ENCODE measurements around the gene IL16.
"Not testable (repeated sequence)": the region's sequence is repeated elsewhere in the genome, so short reads cannot be mapped to it uniquely, and the experiment has no call there.

IL16 gene

DNA sequence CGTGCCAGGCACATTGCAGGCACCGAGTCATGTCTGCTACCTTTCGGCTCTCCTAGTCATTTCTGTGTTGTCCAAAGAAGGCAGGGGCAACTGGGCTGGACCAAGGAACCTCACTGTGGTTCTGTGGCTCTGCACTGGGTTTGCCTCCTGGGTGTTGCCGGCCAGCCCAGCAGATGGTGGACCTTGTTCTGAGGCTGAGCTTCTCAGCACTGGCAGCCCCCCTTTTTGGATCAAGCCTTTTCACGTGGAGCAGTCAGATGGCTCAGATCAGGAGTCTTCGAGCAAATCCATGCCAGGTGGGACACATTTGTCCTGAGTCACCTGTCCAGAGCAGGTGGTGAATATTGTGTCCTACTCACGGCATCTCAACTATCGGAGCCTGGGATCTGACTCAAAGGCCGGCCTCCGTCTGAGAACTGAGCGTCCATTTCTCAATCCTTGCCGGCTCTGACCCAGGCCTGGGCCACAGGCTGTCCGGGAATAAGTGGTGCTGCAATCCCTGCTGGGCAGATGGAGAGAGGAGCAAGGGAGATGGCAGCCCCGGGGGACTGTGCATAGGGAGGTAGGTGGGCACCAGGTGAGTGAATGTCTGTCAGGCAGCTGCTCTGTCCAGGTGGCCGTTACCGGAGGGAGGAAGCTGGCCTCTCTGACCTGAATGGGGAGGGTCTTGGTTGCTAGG is at the start of gene IL16:
IL16 (plus strand) TSS at position 304 of the 679 bp plus-strand sequence. CDS start 28,521 bp downstream, outside the sequence.
- no peak for DNase-seq

DNA sequence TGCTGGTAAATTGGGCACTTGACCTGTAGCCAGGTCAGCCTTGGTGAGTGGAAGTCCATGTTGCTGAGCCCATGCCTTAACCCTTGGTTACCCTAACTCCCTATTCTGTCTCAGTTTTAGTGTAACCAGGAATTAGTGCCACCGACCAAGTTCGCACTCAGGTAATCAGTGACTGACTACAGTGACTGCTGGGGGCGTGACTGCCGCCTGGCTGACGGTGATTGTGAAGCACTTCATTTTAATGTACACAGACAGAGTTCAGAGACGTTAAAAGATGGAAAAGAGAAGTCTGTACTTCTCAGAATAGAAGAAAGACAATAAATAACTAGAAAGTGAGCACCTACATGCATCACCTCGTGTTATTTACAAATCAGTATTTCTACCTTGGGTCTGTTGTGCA is 45.3 kb upstream of the IL16 start:
- no peak for DNase-seq

DNA sequence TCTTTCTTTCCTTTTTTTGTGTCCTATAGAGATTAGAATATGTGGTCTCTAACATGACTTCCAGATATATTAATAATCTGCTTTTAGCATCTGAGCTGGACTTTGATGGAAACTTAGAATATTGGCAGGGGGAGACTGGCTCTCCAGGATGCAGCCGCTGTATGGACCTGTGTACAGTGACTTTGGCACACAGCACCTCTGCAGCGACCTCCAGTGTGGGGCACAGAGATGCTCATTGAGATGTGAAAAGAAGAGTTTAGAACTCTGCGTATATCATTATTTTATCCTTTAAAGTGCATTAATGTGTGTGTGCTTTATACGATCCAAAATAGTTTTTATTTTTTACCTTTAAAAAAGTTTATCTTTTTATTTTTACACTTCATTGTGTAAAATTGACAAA is 44.3 kb upstream of the IL16 start:
- DNase-seq: no peak

DNA sequence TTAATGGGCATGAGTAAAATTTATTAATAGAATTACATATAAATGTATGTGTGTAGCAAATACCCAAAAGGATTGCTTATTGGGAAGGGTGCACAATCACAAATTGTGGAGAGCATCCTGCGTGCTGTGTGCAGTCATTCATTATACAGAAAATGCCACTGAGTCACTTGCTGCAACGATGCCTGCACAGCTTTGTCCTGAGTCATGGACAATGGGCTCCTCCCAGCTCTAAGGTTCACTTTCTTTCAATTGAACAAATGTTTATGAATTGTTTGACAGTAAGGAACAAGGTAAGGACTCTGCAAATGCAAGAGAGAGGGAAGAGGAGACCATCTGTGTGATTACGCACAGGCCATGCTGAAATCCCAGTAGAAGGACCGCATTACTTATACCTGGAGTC is 43.9 kb upstream of the IL16 start:
- DNase-seq: no peak

DNA sequence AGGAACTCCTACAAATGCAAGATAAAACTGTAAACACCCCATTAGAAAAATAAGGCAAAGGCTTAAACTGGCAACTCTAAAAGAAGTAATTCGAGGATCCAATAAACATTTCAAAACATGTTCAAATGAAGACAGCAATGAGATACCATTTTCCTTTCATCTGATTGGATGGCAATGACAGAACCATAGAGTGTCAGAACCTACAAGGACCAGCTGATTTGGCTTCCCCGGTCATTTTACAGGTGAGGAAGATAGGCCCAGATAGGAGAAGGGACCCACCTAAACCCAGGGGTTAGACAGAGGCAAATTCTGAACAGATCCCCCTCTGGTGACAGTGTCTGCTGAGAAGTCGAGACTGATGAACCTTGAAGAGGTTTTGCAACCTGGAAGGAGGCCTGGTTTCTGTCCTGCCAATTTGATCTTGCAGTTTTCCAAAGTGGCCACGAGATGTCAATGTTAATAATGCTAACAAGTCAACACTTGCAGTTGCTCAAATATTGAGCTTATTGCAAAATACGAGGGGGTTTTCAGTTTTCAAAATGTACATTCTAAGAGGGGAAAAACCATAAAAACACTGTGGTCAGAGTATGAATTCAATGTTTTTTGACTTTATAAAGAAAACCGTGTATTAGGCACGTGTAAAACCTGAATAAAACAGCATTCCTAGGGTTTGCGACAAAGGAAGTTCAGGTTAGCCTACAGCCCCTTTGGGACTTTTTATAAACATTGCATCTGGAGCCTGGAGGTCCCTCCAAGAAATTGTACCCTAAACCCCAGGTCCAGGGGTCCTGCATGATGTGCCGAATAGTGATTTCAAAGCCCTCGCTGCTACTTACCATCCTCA is 41.1 kb upstream of the IL16 start:
- peak; percentile 57 for DNase-seq

DNA sequence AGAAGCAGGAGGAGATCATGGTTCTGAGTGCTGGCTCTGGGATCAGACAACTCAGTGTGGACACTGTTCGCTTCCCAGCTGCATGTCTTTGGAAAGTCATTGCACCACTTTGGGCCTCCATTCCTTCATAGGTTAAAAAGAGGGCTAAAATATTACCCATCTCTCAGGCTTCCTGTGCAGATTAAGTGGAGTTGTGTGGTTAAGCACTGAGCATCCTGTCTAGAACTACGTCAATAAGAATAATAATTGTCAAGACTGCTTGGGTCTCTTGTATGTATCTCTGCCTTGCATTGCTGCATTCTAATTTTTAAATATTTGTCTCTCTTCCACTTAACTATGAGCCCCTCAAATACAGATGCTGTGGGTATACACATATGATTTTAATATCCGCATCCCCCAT is 40.4 kb upstream of the IL16 start:
- DNase-seq: no peak

DNA sequence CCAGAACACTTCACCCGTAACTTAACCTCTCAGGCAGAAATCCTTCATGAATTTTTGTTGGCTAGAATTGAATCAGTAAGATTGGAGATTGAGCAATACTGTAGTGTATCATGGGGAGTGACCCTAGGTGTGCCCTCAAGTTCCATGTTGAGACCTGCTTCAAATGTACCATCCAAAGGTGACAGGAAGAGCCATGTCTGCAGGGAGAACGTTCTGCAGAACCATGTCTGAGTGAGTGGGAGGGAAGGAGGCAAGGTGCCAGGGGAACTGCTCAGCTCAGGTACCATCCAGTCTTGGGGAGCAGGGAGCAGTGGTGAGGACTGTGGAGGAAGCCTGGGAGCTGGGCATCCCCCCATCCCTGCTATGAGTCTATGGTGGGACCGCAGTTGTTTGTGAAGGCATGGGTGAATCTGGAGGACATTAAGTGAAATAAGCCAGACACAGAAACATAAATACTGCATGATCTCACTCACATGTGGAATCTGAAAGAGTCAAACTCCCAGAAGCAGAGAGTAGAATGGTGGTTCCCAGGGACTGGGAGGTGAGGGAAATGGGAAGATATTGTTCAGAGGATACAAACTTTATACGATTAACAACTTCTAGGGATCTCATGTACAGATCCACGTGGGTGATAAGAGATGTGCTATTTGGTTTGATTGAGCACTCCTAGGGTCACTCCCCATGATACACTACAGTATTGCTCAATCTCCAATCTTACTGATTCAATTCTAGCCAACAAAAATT is 39.3 kb upstream of the IL16 start:
- no peak for DNase-seq

DNA sequence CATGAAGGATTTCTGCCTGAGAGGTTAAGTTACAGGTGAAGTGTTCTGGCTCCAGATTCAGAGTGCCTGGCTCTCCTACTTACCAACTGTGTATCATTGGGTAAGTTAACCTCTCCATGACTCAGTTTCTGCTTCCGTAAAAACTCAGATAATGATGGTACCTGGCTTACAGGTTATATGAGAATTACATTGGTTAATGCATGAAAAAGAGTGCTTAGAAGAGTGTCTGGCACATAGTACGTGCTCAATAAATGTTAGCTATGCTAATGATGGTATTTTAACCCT is 38.8 kb upstream of the IL16 start:
- no peak for DNase-seq

DNA sequence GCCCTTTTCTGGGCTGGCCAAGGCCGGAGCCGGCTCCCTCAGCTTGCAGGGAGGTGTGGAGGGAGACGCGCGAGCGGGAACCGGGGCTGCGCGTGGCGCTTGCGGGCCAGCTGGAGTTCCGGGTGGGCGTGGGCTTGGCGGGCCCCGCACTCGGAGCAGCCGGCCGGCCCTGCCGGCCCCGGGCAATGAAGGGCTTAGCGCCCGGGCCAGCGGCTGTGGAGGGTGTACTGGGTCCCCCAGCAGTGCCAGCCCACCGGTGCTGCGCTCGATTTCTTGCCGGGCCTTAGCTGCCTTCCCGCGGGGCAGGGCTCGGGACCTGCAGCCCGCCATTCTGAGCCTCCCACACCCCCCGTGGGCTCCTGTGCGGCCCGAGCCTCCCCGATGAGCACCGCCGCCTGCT is 38.1 kb upstream of the IL16 start:
- not testable (repeated sequence) for DNase-seq

DNA sequence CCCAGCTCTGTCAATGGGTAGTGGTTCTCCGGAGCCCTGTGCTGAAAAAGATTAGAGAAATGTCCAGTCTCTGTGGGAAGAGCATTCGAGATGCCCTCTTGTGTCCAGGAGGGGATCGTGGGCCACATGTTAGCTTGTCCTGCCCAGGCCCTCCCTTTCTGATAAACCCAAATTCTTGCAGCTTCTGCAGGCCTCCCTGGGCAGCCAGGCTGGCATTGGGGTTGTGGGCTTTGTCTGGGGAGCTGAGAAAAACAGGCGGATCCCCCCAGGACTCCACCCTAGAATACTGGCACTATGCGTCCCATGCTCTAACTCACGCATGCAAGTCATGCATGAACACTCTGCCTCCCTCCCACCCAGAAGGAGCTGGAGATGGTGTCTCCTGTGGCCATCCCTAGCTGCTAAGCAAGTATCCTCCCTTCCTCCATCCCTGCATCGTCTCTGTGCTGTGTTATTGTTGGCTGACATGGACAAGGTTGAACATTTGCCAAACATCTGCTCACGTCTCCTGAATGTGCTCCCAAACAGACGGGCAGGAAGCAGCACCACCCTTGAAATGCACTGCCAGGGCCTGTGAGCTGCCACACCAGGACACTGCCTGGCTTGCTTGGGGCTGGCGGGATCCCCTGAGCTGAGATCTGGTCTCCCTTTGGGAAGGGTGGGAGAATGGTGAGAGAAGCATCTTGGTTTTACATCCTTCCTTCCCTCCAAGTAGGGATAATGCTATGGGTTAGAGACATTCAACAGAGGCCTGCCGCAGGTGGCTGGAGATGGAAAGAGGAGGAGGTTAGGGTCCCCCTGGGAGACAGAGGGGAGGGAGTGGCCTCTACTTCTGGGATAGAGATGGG is 36.1 kb upstream of the IL16 start:
- peak; percentile 55 for DNase-seq

DNA sequence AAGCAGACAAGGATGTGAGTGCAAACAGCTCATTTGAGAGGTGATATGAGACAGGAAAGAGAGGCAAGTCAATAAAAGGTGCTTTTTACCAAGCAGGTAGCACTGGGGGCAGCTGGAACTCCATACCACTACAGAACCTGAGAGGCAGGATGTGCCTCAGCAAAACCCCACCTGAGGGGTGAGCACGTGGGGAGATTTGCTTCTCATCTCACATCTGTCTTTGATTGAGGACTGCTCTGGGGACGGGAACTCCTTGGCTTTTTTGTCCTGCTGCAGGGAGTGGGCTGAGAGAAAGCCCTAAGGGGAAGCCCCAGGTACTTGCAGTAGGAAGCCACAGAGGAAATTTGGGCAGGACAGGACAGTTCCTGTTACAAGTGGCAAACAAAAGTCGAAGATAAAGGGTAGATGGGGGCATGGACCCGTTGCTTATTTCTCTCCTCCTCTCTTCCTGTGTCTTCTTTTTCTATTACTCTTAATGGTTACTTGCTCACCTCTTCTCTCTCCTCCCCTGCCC is 35.5 kb upstream of the IL16 start:
- no peak for DNase-seq

DNA sequence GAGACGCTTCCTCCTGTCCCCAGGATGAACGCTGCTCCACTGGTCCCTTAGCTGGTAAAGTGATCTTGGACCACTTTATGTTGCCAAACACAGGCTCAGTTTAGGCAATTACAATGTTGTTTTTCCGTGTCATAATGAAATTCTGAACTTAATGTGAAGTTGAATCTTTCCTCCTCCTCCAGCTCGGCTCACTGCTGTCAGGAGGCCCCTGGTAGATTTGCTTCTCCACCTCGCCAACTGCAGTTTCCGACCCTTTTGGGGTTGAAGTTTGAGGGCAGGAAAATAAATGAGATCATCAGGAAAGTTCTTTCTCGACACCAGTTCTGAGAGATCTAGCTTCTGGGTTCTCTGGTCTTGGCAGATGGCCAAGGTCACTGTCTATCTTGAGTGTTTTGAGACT is 34.8 kb upstream of the IL16 start:
- DNase-seq: no peak

DNA sequence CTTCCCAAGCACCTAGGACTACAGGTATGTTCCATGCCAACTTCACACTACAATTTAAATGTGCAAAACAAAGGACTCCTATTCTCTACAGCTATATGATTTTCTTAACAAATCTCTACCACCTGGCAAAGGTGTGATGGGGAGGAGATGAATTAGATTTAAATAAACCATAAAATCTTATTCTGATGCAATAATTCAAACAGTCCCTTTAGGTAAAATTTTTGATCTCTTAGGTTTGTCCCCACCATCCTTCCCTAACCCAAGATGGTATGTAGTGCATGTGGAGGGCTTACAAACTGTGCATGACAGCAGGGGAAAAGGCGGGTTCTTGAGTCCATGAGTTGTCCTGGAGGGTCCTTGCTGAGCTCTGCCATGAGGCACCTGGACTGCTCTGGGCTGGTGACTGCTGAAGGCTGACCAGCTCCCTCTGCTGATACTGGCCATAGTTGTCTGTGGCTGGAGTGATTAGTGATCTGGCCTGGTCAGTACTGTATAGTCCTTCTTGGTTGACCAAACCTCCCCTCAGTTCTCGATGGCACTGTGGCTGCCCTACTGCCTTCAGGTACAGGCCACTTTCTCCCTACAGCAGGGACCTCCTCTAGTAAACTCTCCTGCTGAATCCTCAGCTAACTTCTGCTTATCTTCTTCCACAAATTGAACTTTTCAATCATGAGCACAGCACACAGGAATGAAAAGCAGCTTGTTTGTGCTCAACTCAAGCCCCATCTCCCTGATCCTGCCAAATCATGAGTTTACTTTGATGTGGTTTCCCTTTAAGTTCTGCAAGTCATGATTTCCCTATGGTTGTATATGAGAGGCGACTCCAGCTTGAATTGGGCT is 32.5 kb upstream of the IL16 start:
- peak; percentile 48 for DNase-seq

DNA sequence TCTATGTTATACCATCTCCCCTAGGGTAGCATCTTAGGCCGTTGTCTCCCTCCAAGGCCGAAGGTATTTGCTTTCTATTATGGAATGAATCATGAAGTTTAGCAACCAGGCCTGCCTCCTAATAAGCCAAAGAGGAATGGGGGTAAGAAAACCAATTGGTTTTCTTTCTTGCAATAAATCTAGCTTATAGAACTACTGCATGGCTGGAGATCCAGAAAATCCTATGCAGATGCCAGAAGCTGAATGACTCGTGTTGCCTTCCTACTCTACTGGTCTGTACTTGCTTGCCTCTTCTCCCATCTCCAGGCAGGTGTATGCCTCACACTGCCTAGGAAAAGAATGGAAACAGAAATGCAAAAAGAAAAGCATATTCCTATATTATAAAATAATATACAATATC is 31.1 kb upstream of the IL16 start:
- no peak for DNase-seq

DNA sequence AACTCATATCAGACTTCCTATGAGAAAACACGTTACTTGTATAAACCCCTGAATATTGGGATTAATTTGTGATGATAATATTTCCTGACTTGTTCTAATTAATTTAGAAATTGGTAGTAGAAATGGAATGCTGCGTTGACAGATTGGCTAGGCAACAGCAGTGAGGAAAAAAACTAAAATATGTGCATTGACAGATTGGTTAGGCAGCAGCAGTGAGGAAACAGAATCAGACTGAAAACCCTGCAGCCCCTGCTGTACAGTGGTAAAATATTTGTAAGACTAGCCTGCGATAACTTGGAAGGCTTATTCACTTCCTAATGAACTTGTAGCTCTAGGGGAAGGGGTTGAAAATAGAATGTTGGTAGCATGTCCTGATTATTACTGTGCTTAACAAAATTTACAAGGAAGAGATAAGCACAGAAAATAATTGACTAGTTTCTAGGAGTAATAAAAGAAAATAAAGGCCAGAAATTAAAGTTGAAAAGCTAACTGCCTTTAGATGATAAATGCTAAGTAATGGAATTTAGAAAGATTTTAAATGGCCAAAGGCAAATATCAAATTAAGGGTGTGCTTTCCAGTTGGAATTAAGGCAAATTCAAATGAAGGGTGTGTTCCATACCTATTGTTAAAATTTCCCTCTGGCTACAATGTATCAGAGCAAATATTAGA is 29.9 kb upstream of the IL16 start:
- DNase-seq: no peak

DNA sequence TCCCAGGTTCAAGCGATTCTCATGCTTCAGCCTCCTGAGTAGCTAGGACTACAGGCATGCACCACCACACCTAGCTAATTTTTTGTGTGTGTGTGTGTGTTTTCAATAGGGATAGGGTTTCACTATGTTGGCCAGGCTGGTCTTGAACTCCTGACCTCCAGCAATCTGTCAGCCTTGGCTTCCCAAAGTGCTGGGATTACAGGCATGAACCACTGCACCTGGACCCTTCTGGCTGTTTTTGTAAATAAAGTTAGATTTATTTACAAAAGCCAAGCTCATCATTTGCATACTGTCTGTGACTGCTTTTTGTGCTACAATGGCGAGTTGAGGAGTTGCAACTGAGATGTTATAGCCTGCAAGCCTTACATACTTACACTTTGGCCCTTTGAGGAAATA is 28.6 kb upstream of the IL16 start:
- DNase-seq: no peak

DNA sequence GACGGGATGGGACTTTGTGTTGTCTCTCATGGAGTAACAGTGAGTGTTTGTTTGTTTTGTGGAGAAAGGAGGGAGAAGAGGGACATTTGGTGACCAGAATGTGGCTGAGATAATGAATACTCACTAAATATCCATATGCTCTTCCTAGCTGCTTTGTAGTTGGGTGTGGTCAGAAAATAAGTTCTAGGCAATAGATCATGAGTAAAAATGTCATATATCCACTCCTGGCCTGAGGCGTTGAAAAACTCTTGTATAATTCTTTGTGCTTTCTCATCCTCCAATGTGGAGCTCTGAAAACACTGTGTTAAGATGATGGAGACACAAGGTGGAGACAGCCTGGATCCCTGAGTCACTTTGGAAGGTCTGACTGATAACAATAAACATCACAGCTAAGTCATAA is 28.0 kb upstream of the IL16 start:
- DNase-seq: no peak

DNA sequence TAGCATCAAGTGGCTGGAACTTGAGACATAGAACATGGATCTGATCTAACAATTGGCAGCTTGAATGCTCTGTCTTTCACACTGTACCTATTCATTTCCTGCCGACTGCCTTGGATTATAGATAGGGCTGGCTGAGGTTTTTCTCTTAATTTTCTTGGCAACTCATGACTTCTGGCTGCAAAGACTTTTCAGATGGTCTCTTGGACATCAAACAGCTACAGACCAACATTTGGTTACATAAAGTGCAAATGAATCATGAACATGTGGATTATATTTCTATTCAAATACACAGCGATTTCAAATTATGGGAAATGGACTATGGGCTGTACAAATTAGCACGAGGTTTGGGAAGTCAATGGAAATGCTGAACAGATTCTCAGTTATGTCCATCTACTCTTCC is 26.2 kb upstream of the IL16 start:
- no peak for DNase-seq

DNA sequence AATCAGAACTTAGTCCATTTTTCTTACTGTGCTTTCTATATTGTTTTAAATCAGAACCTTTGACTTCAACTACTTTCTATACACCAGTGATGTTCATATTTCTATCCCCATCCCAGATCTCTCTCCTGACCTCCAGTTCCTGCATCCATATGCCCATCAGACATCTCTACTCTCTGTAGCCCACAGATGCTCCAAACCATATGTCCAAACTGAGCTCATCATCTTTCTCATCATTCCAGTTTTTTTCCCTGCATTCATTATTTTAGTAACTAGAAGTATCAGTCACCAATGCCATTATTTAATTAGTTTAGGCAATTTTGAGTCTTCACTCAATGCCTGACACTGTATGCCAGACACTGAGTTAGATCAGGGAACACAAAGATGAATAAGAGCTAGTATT is 25.4 kb upstream of the IL16 start:
- DNase-seq: no peak

DNA sequence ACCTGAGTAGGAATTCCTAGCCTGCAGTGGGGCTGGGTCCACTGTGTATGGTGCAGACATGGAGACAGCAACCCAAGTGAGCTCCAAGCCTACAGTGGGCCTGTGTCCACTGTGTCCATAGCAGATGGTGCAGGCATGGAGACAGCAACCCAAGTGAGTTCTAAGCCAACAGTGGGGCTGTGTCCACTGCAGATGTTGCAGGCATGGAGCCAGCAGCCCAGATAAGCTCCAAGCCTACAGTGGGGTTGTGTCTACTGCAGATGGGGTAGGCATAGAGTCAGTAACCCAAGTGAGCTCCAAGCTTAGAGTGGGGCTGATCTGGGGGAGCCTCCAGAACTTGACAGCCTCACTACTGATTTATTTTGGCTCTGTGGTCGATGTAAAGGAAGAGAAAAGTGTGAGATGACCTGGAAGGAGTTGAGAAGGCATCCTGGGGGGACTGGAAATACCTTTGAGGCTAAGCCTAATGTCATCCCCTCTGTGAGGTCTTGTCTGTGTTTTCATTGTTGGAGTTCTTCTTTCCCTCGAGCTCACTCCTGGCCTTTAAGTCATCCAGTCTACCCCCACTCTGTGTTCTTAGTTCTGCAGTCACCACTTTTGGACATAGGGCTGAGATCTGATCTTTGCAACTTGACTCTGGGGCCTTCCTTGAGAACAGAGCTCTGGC is 22.4 kb upstream of the IL16 start:
- DNase-seq: no peak
